ENCODE results near the gene ADAM12.

GRCh38 chr10:126214679-126215078, 173.6 kb downstream of the ADAM12 start:
- TF ChIP-seq POLR2A (IDR thresholded peaks at IDR 0.05): no peak
- TF ChIP-seq, protein P1, sequence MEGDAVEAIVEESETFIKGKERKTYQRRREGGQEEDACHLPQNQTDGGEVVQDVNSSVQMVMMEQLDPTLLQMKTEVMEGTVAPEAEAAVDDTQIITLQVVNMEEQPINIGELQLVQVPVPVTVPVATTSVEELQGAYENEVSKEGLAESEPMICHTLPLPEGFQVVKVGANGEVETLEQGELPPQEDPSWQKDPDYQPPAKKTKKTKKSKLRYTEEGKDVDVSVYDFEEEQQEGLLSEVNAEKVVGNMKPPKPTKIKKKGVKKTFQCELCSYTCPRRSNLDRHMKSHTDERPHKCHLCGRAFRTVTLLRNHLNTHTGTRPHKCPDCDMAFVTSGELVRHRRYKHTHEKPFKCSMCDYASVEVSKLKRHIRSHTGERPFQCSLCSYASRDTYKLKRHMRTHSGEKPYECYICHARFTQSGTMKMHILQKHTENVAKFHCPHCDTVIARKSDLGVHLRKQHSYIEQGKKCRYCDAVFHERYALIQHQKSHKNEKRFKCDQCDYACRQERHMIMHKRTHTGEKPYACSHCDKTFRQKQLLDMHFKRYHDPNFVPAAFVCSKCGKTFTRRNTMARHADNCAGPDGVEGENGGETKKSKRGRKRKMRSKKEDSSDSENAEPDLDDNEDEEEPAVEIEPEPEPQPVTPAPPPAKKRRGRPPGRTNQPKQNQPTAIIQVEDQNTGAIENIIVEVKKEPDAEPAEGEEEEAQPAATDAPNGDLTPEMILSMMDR (IDR thresholded peaks at IDR 0.05): no peak
